ENCODE measurements around the gene DNAJB6.

Gene DNAJB6

DNA sequence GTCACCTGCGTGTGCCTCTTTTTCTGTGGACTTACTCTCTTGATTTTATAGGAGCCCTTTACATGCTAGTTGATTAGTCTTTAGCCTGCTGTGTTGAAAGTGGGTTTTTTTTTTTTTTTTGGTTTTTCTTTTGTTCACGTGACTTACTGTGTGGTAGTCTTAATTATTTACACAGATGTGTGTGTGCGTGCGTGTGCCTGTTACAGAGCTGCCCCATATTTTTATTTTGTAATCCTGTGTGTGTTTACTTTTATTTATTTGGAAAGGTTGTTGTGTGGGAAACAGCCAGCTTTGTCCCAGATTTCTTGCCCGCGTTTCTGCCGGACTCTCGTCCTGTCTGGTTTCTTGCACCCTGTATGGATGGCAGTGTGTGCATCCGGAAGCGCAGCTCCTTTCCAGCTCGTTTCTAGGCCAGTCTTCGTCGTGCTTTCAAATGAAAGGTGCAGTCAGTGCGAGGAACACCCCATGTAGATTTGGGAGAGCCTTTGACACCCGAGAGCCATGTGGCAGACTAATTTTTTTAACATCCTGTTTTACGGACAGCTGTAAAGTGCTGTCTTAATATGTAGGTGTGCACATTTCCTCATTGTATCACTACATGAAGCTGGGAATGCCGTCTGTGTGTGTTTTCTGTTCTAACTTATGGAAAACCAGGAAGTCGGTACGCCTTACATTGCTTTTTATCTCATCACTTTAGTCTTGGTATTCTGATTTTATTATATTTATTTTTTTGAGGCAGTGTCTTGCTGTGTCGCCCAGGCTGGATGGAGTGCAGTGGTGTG is 55.6 kb downstream of the DNAJB6 start:
- H3K4me3 ChIP-seq (ENCODE audit: insufficient read depth, low read depth, low read length, poor library complexity, severe bottlenecking) = no peak overlapping the region
- H3K9me3 ChIP-seq (ENCODE audit: control insufficient read depth, low read length) = no peaks in the 10 kb centered on the region
- no peak for DNase-seq
- H3K27me3 ChIP-seq (replicated peaks; ENCODE audit: control insufficient read depth, insufficient read depth, low read length, poor library complexity, severe bottlenecking) = no peaks in the 10 kb centered on the region
- no peak overlapping the region for H3K27ac ChIP-seq (ENCODE audit: insufficient read depth, low read length, poor library complexity, severe bottlenecking)
- H3K4me1 ChIP-seq (ENCODE audit: control insufficient read depth, insufficient read depth, low read length, poor library complexity, severe bottlenecking) = peaks cover 22% of the 10 kb centered on the region
- H3K36me3 ChIP-seq (ENCODE audit: control insufficient read depth, insufficient read depth, low read length) = no peaks in the 10 kb centered on the region

DNA sequence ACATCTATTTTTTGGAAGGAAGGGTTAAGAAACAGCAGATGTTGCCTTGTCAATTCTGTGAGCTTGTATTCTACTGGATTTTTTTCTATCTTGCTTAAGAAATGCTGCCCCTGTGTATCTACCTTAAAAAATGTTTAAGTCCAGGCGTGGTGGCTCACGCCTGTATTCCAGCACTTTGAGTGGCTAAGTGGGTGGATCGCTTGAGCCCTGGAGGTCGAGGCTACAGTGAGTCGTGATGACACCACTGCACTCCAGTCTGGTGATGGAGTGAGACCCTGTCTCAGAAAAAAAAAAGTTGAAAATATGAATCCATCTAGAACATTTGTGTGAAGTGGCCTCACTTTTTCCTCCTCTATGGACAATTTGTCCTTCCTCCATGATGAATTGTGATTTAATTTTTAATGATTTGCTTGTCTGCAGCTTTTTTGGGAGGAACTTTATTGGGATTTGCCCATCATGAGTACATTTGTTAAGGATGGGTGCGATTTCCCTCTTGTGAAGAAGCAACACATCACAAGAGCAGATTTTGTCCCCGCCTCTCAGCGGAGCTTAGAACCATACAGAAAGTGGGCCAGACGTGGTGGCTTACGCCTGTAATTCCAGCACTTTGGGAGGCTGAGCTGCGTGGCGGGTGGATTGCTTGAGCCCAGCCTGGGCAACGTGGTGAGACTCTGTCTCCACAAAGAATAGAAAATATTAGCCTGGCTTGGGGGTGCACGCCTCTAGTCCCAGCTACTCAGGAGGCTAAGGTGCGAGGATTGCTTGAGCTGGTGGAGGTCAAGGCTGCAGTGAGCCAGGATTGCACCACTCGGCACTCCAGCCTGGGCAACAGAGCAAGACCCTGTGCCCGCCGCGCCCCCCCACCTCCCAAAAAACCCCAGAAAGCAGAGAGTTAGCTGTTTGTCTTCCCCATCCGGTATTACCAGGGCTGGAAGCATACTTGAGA is 57.7 kb downstream of the DNAJB6 start:
- H3K27ac ChIP-seq (ENCODE audit: insufficient read depth, low read length, poor library complexity, severe bottlenecking) = no peak overlapping the region
- peaks cover 14% of the 10 kb centered on the region for H3K4me1 ChIP-seq (ENCODE audit: control insufficient read depth, insufficient read depth, low read length, poor library complexity, severe bottlenecking)
- H3K4me3 ChIP-seq (ENCODE audit: insufficient read depth, low read depth, low read length, poor library complexity, severe bottlenecking) = no peak overlapping the region
- peaks cover 4% of the 10 kb centered on the region for H3K36me3 ChIP-seq (ENCODE audit: control insufficient read depth, insufficient read depth, low read length)
- no peaks in the 10 kb centered on the region for H3K27me3 ChIP-seq (replicated peaks; ENCODE audit: control insufficient read depth, insufficient read depth, low read length, poor library complexity, severe bottlenecking)
- no peaks in the 10 kb centered on the region for H3K9me3 ChIP-seq (ENCODE audit: control insufficient read depth, low read length)
- DNase-seq = no peak

DNA sequence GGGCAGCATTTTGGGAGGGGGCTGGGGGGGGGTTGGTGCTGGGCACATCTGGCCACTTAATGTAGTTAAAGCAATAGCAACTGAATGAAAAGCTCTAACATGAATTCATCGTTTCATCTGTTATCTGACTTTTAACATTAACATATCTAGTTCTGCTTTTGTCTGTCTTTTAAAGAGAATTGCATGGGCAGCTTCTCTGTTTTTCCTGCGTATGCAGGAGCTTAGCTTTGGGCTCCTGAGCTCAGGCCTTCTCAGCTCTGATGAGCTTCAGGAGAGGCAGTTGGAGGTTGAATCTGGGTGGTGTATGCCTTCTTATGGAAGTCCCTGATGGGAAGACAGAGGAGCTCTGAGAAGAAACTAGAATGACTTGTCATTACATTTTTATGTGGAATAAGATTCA is 58.4 kb downstream of the DNAJB6 start:
- Histone ChIP-seq H3K36me3 (ENCODE audit: control insufficient read depth, insufficient read depth, low read length) (peaks cover 7% of the 10 kb centered on the region), H3K9me3 (ENCODE audit: control insufficient read depth, low read length) (no peaks in the 10 kb centered on the region), H3K27me3 (replicated peaks; ENCODE audit: control insufficient read depth, insufficient read depth, low read length, poor library complexity, severe bottlenecking) (no peaks in the 10 kb centered on the region), H3K4me1 (ENCODE audit: control insufficient read depth, insufficient read depth, low read length, poor library complexity, severe bottlenecking) (peaks cover 8% of the 10 kb centered on the region), H3K27ac (ENCODE audit: insufficient read depth, low read length, poor library complexity, severe bottlenecking) (no peak overlapping the region), H3K4me3 (ENCODE audit: insufficient read depth, low read depth, low read length, poor library complexity, severe bottlenecking) (no peak overlapping the region)
- no peak for DNase-seq

DNA sequence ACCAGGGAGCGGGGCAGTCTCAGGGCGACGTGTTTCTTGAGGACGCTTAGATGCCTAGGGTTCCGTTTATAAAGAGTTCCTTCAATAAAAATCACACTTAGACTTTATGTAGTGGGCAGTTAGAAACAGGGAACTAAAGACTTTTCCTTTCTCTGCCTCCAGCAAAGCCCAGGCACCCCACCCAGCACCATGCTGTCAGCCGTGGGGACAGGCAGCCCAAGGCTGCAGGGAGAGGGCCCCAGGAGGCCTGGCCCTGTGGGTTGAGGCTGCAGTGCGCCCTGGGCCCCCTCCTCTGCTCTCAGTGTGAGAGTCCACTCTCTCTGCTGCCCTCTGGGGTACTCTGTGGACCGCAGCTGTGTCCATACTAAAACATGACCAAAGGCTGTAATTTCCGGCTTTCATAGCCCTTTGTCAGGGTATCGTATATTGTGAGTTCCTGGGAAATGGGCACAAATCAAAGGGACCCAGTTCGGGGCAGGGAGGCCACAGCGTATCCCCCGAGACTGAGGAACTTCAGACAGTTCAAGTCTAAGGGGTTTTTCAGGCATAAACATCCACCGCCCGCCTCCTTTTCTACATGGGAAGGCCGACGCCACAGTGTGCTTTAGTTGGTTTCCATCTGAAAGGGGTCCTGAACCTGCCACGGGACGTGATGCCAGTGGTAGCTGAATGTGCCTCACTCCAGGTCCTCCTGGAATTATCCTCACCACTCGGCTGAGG is 59.7 kb downstream of the DNAJB6 start:
- Histone ChIP-seq H3K4me1 (ENCODE audit: control insufficient read depth, insufficient read depth, low read length, poor library complexity, severe bottlenecking) (no peaks in the 10 kb centered on the region), H3K27ac (ENCODE audit: insufficient read depth, low read length, poor library complexity, severe bottlenecking) (no peak overlapping the region), H3K9me3 (ENCODE audit: control insufficient read depth, low read length) (no peaks in the 10 kb centered on the region), H3K27me3 (replicated peaks; ENCODE audit: control insufficient read depth, insufficient read depth, low read length, poor library complexity, severe bottlenecking) (no peaks in the 10 kb centered on the region), H3K36me3 (ENCODE audit: control insufficient read depth, insufficient read depth, low read length) (peaks cover 17% of the 10 kb centered on the region), H3K4me3 (ENCODE audit: insufficient read depth, low read depth, low read length, poor library complexity, severe bottlenecking) (no peak overlapping the region)
- no peak for DNase-seq

DNA sequence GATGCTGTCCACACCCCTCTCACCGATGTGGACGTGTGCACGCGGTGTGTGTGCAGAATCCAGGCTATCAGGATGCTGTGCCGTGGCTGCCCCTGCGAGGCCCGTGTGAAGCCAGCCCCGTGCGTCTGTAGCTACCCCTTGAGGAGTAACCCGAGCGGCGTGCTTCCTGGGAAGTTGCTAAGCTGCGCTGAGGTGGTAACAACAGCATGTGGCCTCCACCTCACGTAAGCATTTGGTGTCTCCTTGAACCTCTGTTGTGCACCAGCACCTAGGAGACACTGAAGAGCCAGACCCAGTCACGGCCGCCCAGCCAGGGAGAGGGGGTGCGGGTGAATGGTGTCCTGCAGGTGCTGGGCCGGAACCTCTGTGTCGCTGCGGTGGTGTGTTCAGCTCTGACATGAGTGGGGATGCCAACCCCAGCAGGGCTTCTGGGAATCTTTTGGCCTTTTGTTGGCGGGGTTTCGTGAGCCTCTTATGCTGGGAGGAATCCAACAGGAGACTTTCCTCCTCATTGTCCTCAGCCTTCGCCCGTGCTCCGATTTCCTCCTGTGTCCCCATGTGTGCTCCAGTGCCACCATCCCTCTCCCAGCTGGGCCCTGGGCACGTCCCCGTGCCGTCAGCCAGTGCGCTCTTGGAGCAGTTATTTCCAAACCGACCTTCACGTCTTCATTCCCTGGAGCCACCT is 60.4 kb downstream of the DNAJB6 start:
- Histone ChIP-seq H3K27ac (ENCODE audit: insufficient read depth, low read length, poor library complexity, severe bottlenecking) (no peak overlapping the region), H3K9me3 (ENCODE audit: control insufficient read depth, low read length) (no peaks in the 10 kb centered on the region), H3K4me1 (ENCODE audit: control insufficient read depth, insufficient read depth, low read length, poor library complexity, severe bottlenecking) (no peaks in the 10 kb centered on the region), H3K36me3 (ENCODE audit: control insufficient read depth, insufficient read depth, low read length) (peaks cover 20% of the 10 kb centered on the region), H3K4me3 (ENCODE audit: insufficient read depth, low read depth, low read length, poor library complexity, severe bottlenecking) (no peak overlapping the region), H3K27me3 (replicated peaks; ENCODE audit: control insufficient read depth, insufficient read depth, low read length, poor library complexity, severe bottlenecking) (no peaks in the 10 kb centered on the region)
- DNase-seq = no peak

DNA sequence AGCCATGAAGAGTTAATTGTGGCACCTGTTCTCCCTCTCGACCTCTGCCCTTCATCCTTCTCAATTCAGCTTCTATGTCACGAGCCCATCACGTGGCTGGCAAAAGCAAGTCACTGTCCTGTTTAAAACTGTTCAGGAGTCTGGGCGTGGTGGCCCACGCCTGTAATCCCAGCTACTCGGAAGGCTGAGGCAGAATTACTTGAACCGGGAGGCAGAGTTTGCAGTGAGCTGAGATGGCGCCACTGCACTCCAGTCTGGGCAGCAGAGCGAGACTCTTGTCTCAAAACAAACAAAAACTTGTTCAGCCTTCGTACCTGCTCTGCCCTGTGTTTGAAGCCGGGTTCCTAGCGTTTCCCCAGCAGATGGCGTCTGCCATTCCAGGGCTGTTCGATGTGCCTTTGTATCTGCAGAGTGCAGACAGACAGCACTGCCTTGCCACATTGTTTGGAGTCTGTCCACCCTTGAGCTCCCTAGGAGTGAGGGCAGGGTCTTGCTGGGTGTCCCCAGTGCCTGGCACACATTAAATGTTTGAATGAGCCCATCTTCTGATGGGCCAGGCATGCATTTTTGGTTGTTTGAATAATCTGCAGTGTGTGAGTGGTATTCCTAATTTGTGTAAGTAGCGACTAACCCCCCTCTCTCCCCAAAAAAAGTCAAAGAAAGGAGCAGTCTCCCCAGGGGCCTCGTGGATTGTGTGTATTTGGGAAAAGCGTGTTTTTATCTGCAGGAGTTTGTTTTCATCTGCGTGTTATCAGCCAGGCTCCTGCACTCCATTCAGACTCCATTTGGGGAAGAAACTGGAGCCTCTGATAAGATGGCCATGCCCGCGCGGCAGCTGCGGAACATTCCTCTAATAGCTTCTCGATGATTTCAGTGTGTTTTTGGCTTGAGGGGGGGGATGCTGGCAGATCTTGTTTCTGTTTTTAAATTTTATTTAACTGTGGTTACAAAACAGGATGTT is 61.2 kb downstream of the DNAJB6 start:
- Histone ChIP-seq H3K27me3 (replicated peaks; ENCODE audit: control insufficient read depth, insufficient read depth, low read length, poor library complexity, severe bottlenecking) (no peaks in the 10 kb centered on the region), H3K9me3 (ENCODE audit: control insufficient read depth, low read length) (no peaks in the 10 kb centered on the region), H3K27ac (ENCODE audit: insufficient read depth, low read length, poor library complexity, severe bottlenecking) (no peak overlapping the region), H3K36me3 (ENCODE audit: control insufficient read depth, insufficient read depth, low read length) (peaks cover 20% of the 10 kb centered on the region), H3K4me3 (ENCODE audit: insufficient read depth, low read depth, low read length, poor library complexity, severe bottlenecking) (no peak overlapping the region), H3K4me1 (ENCODE audit: control insufficient read depth, insufficient read depth, low read length, poor library complexity, severe bottlenecking) (no peaks in the 10 kb centered on the region)
- no peak for DNase-seq

DNA sequence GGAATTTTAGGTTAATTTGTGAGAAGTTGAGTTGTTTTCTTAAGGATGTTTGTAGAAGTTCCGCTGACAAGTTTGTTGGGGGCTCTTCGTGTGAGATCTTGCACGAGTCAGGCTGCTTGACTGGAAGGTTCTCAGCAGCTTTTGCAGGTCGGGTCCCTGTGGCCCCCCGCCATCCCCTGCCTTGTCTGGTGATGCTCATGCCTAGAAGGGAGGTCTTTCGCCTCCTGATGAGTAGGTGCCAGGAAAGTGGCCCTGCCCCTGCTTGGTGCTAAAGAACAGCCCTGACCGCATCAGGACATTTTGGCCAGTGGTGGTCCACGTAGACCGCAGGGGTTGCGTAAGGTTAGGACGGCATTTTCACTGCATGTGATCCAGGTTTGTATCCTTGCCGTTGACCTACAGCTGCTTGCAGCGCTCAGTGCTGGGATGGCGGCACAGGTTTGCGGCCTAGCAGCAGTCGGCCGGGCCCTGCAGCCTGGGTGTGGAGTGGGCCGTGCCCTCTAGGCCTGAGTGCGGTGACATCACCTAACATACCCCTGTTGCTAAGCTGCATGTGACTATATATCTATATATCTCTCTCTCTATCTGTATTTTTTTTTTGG is 62.4 kb downstream of the DNAJB6 start:
- H3K9me3 ChIP-seq (ENCODE audit: control insufficient read depth, low read length) = no peaks in the 10 kb centered on the region
- no peak overlapping the region for H3K4me3 ChIP-seq (ENCODE audit: insufficient read depth, low read depth, low read length, poor library complexity, severe bottlenecking)
- no peak overlapping the region for H3K27ac ChIP-seq (ENCODE audit: insufficient read depth, low read length, poor library complexity, severe bottlenecking)
- no peak for DNase-seq
- peaks cover 20% of the 10 kb centered on the region for H3K36me3 ChIP-seq (ENCODE audit: control insufficient read depth, insufficient read depth, low read length)
- no peaks in the 10 kb centered on the region for H3K27me3 ChIP-seq (replicated peaks; ENCODE audit: control insufficient read depth, insufficient read depth, low read length, poor library complexity, severe bottlenecking)
- no peaks in the 10 kb centered on the region for H3K4me1 ChIP-seq (ENCODE audit: control insufficient read depth, insufficient read depth, low read length, poor library complexity, severe bottlenecking)

DNA sequence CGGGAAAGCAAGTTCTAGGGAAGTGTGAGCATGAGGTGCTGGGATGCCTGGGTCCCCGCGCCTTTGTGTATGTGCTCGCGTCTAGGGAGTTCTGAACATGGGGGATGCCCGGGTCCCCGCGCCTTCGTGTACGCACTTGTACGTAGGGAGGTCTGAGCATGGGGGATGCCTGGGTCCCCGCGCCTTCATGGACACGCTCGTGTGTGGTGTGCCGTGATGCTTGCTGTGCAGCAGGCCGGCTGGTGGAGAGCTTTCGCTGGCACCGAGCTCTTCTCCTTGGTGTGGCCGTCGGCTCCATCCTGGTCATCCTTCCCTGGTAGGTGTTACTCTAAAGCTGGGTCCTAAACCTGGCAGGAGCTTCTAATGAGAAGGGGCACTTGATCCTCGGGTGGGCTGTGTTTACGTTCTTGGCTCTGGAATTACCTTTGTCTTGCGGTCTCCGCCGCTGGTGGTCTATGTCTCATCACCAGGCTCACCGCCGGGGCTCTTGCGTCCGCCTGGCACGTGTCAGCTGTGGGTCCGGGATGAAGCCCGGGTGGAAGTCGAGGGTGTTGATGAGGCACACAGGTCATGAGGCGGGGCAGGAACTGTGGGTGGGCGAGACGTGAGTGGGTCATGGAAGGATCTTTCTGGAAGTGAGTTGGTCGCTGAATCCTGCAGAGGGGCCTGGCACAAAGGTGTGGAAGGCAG is 63.5 kb downstream of the DNAJB6 start:
- DNase-seq = no peak
- H3K36me3 ChIP-seq (ENCODE audit: control insufficient read depth, insufficient read depth, low read length) = peaks cover 20% of the 10 kb centered on the region
- H3K27ac ChIP-seq (ENCODE audit: insufficient read depth, low read length, poor library complexity, severe bottlenecking) = no peak overlapping the region
- H3K4me3 ChIP-seq (ENCODE audit: insufficient read depth, low read depth, low read length, poor library complexity, severe bottlenecking) = no peak overlapping the region
- no peaks in the 10 kb centered on the region for H3K9me3 ChIP-seq (ENCODE audit: control insufficient read depth, low read length)
- H3K27me3 ChIP-seq (replicated peaks; ENCODE audit: control insufficient read depth, insufficient read depth, low read length, poor library complexity, severe bottlenecking) = no peaks in the 10 kb centered on the region
- H3K4me1 ChIP-seq (ENCODE audit: control insufficient read depth, insufficient read depth, low read length, poor library complexity, severe bottlenecking) = no peaks in the 10 kb centered on the region

Data from effector memory CD4-positive, alpha-beta T cell (primary cell).